ENCODE measurements around the gene ABCD3.

Gene ABCD3

DNA sequence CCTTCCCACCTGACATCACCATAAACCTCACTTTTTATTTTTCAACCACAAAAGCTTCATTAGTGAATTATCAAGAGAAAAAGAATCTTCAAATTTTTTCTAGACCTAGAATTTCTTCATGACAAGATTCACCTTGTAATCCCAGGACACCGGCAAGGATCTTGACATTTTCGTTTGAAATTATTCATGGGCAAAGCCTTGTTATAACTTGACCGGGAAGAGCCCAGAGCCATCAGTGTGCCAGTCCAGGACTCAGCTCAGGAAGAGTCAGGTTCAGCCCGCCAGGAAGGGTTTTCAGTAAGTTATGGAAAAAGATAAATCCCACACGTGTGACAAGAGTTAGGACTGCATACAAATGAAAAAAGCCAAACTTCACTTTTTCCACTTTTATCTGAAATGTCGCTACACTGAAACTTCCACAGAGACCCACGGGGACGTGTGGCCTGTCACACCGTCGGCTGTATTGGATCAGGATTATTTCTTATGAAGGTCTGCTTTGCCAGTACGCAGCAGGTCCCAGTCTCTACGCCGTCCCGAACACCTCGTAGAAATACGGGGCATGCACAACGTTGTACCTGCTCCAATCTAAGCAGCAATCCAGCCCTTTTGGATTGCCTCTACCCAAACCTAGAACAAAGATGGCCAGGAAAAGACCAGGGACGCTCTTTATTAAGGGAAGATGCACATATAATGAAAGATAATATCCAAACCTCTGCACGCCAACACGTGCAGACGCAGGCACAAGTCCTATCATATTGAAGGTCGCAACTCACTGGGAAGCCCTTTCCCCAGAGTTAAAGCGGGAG is 122.5 kb downstream of the ABCD3 start:
- TF ChIP-seq, protein P1, sequence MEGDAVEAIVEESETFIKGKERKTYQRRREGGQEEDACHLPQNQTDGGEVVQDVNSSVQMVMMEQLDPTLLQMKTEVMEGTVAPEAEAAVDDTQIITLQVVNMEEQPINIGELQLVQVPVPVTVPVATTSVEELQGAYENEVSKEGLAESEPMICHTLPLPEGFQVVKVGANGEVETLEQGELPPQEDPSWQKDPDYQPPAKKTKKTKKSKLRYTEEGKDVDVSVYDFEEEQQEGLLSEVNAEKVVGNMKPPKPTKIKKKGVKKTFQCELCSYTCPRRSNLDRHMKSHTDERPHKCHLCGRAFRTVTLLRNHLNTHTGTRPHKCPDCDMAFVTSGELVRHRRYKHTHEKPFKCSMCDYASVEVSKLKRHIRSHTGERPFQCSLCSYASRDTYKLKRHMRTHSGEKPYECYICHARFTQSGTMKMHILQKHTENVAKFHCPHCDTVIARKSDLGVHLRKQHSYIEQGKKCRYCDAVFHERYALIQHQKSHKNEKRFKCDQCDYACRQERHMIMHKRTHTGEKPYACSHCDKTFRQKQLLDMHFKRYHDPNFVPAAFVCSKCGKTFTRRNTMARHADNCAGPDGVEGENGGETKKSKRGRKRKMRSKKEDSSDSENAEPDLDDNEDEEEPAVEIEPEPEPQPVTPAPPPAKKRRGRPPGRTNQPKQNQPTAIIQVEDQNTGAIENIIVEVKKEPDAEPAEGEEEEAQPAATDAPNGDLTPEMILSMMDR (IDR thresholded peaks at IDR 0.05), result no peak
- Mint-ChIP-seq H3K9me3 (peaks cover 9% of the 10 kb centered on the region), H3K36me3 (ENCODE audit: low read depth) (peaks cover 23% of the 10 kb centered on the region), H3K4me3 (peak overlapping the region; percentile 88), H3K27ac (no peak overlapping the region), H3K27me3 (ENCODE audit: low read depth, poor library complexity) (peaks cover 50% of the 10 kb centered on the region), H3K4me1 (peaks cover 60% of the 10 kb centered on the region)
- DNase-seq, result no peak

DNA sequence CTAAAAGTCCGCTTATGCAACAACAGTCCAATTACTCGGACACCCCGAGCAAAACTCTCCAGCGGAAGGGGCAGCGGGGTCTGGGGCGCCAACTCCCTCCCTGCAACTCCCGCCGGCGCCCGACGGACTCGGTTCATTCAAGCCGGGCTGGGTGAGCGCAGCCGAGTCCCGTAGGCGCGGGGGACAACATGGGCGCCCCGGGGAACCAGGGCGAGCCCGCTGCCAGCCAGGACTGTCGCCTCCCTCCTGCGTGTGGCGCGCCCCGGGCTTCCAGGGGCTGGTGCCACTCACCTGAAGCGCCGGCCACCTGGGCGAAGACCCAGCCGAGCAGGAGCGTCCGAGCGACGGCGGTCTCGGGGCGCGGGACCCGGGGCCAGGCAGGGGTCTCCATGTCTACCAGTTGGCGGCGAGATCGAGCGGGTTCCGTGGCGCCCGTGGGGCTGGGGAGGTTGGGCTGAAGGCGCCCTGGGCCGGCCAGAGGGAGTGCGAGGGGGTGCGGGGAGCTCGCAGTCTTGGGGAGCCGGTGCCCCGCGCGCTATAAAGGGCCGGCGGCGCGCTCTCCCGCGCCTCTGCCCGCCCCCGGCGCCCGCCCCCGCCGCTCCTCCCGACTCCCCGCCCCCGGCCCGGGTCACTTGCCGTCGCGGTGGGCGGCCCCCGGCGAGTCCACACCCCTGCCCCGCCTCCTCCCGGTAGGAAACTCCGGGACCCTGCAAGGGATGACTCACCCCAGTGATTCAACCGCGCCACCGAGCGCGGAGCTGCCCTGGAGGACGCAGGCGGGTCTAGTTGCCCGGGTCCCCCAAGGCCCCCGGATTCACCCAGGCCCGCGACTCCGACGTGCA is 123.3 kb downstream of the ABCD3 start, which contains the start of gene F3:
Gene F3, minus strand, starts transcription at position 514 of the 842 bp plus-strand sequence. Its CDS starts 123 bp downstream, at position 391.
- peaks cover 9% of the 10 kb centered on the region for H3K9me3 Mint-ChIP-seq
- TF ChIP-seq, protein P1 (IDR thresholded peaks at IDR 0.05), result no peak
- H3K36me3 Mint-ChIP-seq (ENCODE audit: low read depth), result peaks cover 17% of the 10 kb centered on the region
- peak within 1 kb of the TSS; percentile 90 for H3K4me3 Mint-ChIP-seq
- peaks cover 60% of the 10 kb centered on the region for H3K4me1 Mint-ChIP-seq
- H3K27me3 Mint-ChIP-seq (ENCODE audit: low read depth, poor library complexity), result peaks cover 50% of the 10 kb centered on the region
- no peak within 1 kb of the TSS for H3K27ac Mint-ChIP-seq
- peak; percentile 90 for DNase-seq

DNA sequence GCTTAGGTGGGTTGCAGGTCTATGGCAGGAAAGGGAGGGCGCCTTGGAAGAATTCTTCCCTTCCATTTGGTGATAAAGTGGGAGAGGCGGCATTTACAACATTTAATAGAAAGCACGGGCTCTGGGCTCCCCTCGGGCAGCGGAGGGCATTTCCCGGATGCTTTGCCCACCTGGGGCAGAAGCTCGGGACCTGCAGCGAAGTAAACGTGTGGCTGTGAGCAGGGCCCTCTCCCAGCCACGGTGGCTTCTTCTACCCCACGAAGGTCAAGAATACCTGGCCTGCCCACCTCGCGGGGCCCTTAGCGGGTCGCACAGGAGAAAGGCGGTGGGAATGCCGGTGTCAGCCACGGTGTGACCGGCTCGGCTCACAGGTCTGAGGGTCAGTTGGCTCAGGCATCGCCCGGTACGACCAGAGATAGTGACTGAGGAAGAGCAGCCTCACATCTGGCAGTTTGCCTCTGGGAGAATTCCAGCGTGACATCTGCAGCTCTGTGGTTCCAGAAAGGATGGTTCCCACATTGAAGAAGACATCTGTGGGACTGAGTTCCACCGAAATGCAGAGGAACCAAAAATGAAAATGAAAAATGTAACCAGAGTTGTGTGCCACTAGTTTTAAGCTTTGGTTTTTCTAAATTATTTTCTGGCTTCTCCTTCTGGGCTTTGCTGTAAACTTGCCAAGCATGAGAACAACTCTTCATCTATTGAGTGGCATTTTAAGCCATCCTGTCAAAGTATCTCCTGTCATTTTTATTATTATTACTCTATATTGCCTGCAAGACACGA is 124.1 kb downstream of the ABCD3 start:
- H3K4me3 Mint-ChIP-seq, result peak overlapping the region; percentile 90
- TF ChIP-seq, protein P1 (IDR thresholded peaks at IDR 0.05), result no peak
- no peak overlapping the region for H3K27ac Mint-ChIP-seq
- peaks cover 47% of the 10 kb centered on the region for H3K27me3 Mint-ChIP-seq (ENCODE audit: low read depth, poor library complexity)
- DNase-seq, result peak; percentile 28
- H3K9me3 Mint-ChIP-seq, result peaks cover 13% of the 10 kb centered on the region
- H3K36me3 Mint-ChIP-seq (ENCODE audit: low read depth), result peaks cover 13% of the 10 kb centered on the region
- peaks cover 58% of the 10 kb centered on the region for H3K4me1 Mint-ChIP-seq

DNA sequence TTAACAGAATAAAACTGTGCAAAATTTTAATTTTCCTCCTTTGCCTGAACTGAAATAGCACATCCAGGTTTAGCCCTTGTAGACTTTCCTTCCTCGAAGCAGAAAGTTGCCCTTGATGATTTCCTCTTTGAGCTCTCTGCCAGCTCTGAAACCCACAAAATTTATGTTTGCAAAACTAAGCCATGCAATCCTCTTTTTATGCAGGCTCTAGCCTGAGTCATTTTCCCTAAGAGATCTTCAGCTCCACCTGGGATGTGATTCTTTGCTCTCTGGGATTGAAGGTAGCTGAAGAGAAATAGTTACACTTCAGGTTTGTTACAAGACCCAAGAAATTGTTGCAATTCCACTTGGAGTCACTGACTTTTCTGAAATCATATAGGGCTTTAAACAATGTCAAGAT is 124.8 kb downstream of the ABCD3 start:
- no peak for DNase-seq
- Mint-ChIP-seq H3K36me3 (ENCODE audit: low read depth) (peaks cover 13% of the 10 kb centered on the region), H3K4me3 (peak overlapping the region; percentile 90), H3K9me3 (peaks cover 13% of the 10 kb centered on the region), H3K27ac (no peak overlapping the region), H3K27me3 (ENCODE audit: low read depth, poor library complexity) (peaks cover 45% of the 10 kb centered on the region), H3K4me1 (peaks cover 58% of the 10 kb centered on the region)
- TF ChIP-seq, protein P1 (IDR thresholded peaks at IDR 0.05), result no peak

DNA sequence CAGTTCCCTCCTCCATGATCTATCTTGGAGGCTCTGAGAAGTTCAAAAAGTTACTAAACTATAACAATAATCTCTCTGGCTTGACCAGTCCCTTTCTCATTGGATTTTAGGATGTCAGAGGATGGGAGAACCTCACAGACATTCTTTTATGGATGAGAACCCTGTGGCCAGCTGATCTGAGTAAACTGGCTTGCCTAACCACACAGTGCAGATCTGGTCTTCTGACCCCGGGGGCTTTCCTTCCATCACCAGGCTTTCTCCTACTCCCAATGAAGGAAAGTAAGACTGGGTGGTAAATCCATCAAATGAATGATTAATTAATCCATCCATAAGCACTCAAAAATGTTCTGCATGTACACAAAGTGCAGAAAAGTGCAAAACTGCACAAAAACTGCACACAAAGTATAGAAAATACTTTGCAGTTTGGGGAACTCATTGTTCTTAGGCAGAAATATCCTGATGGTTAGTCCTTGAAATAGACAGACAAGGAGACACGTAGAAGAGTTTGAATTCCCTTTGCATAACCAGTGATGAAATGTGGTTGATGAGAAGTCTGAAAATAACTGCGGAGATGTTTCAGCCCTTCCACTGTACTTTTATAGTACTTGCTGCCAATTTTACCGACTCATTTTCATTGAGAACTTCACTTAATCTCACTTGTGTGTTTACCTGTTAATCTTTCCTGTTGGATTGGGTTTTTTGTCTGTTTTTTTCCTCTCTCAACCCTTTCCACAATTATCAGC is 125.9 kb downstream of the ABCD3 start:
- Mint-ChIP-seq H3K27me3 (ENCODE audit: low read depth, poor library complexity) (peaks cover 38% of the 10 kb centered on the region), H3K27ac (no peak overlapping the region), H3K4me3 (no peak overlapping the region), H3K9me3 (peaks cover 13% of the 10 kb centered on the region), H3K4me1 (peaks cover 54% of the 10 kb centered on the region), H3K36me3 (ENCODE audit: low read depth) (peaks cover 13% of the 10 kb centered on the region)
- no peak for DNase-seq
- TF ChIP-seq, protein P1 (IDR thresholded peaks at IDR 0.05), result no peak

All from nephron progenitor cell (in vitro differentiated cells).